Loucy (cell line): ENCODE data around the gene SHB.

ENCODE experiments used
- CTCF ChIP-seq: fragments of 200-600 bp; sonication (generic); conservative IDR thresholded peaks from 2 replicates; pipeline ENCODE4 v1.5.1; 2014; ENCODE audit warnings: mild to moderate bottlenecking, antibody characterized with exemption, low read length
- EZH2phosphoT487 ChIP-seq: fragments of 200-600 bp; IDR thresholded peaks from 2 replicates; pipeline ENCODE4 v1.6.1; 2018; ENCODE audit warnings: antibody characterized with exemption, mild to moderate bottlenecking, moderate library complexity, borderline replicate concordance

DNA sequence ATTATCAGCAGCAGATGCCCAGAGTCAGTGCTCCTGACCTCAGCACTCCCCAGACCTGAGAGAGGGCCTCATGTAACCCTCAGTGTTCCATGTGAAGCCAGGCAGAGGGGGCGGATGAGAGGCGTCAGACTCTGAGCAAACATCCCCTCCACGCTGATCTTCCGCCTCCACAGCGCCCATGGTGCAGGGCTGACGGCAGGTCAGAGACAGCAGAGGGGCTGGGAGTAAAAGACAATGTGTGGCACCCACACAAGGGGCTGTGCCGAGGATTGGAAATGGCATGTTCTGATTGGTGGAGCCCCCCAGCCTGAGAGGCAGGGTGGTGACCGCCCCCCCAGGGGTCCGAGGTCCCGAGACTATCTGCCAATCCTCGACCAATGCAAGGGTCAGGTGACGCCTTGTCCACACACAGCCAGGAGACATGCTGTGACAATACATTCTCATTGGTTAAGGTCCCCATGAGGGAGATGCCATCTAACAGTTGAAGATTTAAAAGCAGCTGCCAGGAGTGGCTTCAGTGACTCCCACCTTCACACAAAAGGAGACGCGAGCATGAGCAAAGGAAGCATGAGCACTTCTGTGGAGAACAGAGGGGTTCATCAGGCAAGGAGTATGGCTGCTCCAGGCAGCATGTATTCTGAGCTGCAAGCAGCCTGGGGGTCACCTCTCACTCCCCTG lies 145.8 kb downstream of the SHB start:
- no peak for TF ChIP-seq CTCF
- no peak for TF ChIP-seq EZH2phosphoT487
